Transverse colon (tissue), 3 donors: ENCODE data around the gene PACS1.

Experiments
- POLR2A ChIP-seq: fragments of 450-650 bp; IDR thresholded peaks from one replicate; pipeline ENCODE4 v1.6.1; 2016; ENCODE audit warnings: antibody characterized with exemption, mild to moderate bottlenecking, moderate library complexity
- TF ChIP-seq, protein P1 (sequence below), 5 experiments: fragments of 200-600 bp in 3 of 5; fragments of 450-650 bp in 2 of 5; sonication (generic) in 3 of 5; IDR thresholded peaks; 1 replicate in 2 of 5; 2 replicates in 3 of 5; pipeline ENCODE4 v1.5.1; 2016 to 2017; ENCODE audit warnings: antibody characterized with exemption in 5 of 5, inconsistent platforms in 3 of 5, mild to moderate bottlenecking in 2 of 5, moderate library complexity in 1 of 5

- TF ChIP-seq, protein P1, sequence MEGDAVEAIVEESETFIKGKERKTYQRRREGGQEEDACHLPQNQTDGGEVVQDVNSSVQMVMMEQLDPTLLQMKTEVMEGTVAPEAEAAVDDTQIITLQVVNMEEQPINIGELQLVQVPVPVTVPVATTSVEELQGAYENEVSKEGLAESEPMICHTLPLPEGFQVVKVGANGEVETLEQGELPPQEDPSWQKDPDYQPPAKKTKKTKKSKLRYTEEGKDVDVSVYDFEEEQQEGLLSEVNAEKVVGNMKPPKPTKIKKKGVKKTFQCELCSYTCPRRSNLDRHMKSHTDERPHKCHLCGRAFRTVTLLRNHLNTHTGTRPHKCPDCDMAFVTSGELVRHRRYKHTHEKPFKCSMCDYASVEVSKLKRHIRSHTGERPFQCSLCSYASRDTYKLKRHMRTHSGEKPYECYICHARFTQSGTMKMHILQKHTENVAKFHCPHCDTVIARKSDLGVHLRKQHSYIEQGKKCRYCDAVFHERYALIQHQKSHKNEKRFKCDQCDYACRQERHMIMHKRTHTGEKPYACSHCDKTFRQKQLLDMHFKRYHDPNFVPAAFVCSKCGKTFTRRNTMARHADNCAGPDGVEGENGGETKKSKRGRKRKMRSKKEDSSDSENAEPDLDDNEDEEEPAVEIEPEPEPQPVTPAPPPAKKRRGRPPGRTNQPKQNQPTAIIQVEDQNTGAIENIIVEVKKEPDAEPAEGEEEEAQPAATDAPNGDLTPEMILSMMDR (IDR thresholded peaks at IDR 0.05) = no peak
- TF ChIP-seq POLR2A = no peak
These were observed 125.8 kb downstream of the PACS1 start for GRCh38 chr11:66195867-66196266.
